Measurements from ENCODE around the gene EPB41L5.
"Not testable (repeated sequence)": the region's sequence is repeated elsewhere in the genome, so short reads cannot be mapped to it uniquely, and the experiment has no call there.

The EPB41L5 gene

GRCh38 chr2:120123090-120123489 lies 110.2 kb downstream of the EPB41L5 start:
- DNase-seq (ENCODE audit: low read depth), result no peak
- no peak overlapping the region for H3K4me3 ChIP-seq (ENCODE audit: low read depth, low read length)
- TF ChIP-seq CTCF (IDR thresholded peaks at IDR 0.05; ENCODE audit: low read depth, low read length, missing control alignments), result no peak

- no peak for TF ChIP-seq CTCF (IDR thresholded peaks at IDR 0.05; ENCODE audit: low read depth, low read length, missing control alignments)
- no peak overlapping the region for H3K4me3 ChIP-seq (ENCODE audit: low read depth, low read length)
- DNase-seq (ENCODE audit: low read depth), result no peak
Observed at GRCh38 chr2:120125195-120125594, 112.3 kb downstream of the EPB41L5 start.

- no peak overlapping the region for H3K4me3 ChIP-seq (ENCODE audit: low read depth, low read length)
- TF ChIP-seq CTCF (IDR thresholded peaks at IDR 0.05; ENCODE audit: low read depth, low read length, missing control alignments), result no peak
- DNase-seq (ENCODE audit: low read depth), result no peak
Observed at GRCh38 chr2:120128216-120128615, 115.3 kb downstream of the EPB41L5 start.

GRCh38 chr2:120132190-120132589 lies 119.3 kb downstream of the EPB41L5 start:
- no peak for DNase-seq (ENCODE audit: low read depth)
- TF ChIP-seq CTCF (IDR thresholded peaks at IDR 0.05; ENCODE audit: low read depth, low read length, missing control alignments), result no peak
- no peak overlapping the region for H3K4me3 ChIP-seq (ENCODE audit: low read depth, low read length)

- no peak for TF ChIP-seq CTCF (IDR thresholded peaks at IDR 0.05; ENCODE audit: low read depth, low read length, missing control alignments)
- H3K4me3 ChIP-seq (ENCODE audit: low read depth, low read length), result no peak overlapping the region
- DNase-seq (ENCODE audit: low read depth), result no peak
Observed at GRCh38 chr2:120132691-120133090, 119.8 kb downstream of the EPB41L5 start.

- no peak for DNase-seq (ENCODE audit: low read depth)
- TF ChIP-seq CTCF (IDR thresholded peaks at IDR 0.05; ENCODE audit: low read depth, low read length, missing control alignments), result no peak
Observed at GRCh38 chr2:120133572-120134244, 120.8 kb downstream of the EPB41L5 start.

GRCh38 chr2:120134263-120134662 lies 121.4 kb downstream of the EPB41L5 start:
- DNase-seq (ENCODE audit: low read depth), result no peak
- TF ChIP-seq CTCF (IDR thresholded peaks at IDR 0.05; ENCODE audit: low read depth, low read length, missing control alignments), result no peak
- no peak overlapping the region for H3K4me3 ChIP-seq (ENCODE audit: low read depth, low read length)

More at GRCh38 chr2:120133572-120134244, 120.8 kb downstream of the EPB41L5 start:
- H3K4me3 ChIP-seq (ENCODE audit: low read depth, low read length), result no peak overlapping the region

GRCh38 chr2:120135013-120135412 lies 122.1 kb downstream of the EPB41L5 start:
- not testable (repeated sequence) for H3K4me3 ChIP-seq (ENCODE audit: low read depth, low read length); DNase-seq (ENCODE audit: low read depth)

All from GM12864 (cell line).